Erythroblast (primary cell): ENCODE results near the gene TRAF1.

ENCODE experiments used
- GATA1 ChIP-seq: IDR thresholded peaks from 2 replicates; pipeline ENCODE4 v1.6.1; 2011; ENCODE audit warnings: low read depth, mild to moderate bottlenecking, control low read depth, low read length, moderate library complexity
- POLR2A ChIP-seq: IDR thresholded peaks from 2 replicates; pipeline ENCODE4 v1.6.1; 2011; ENCODE audit warnings: mild to moderate bottlenecking, low read length

GRCh38 chr9:120944434-120944843, 17.8 kb upstream of the TRAF1 start:
- TF ChIP-seq POLR2A, result no peak
- no peak for TF ChIP-seq GATA1
